ENCODE results near the gene TXN.

TXN gene

GRCh38 chr9:110287289-110287680, 31.0 kb upstream of the TXN start:
- no peak for TF ChIP-seq CTCF (IDR thresholded peaks at IDR 0.05)

- TF ChIP-seq CTCF (IDR thresholded peaks at IDR 0.05): no peak
These were observed 28.0 kb upstream of the TXN start for GRCh38 chr9:110284211-110284844.

- TF ChIP-seq CTCF (IDR thresholded peaks at IDR 0.05): no peak
These were observed 27.4 kb upstream of the TXN start for GRCh38 chr9:110283751-110284150.

GRCh38 chr9:110282739-110283081, 26.4 kb upstream of the TXN start:
- no peak for TF ChIP-seq CTCF (IDR thresholded peaks at IDR 0.05)

GRCh38 chr9:110282018-110282738, 25.9 kb upstream of the TXN start:
- TF ChIP-seq CTCF (IDR thresholded peaks at IDR 0.05): no peak

- no peak for TF ChIP-seq CTCF (IDR thresholded peaks at IDR 0.05)
These were observed 21.9 kb upstream of the TXN start for GRCh38 chr9:110278080-110278707.

- no peak for TF ChIP-seq CTCF (IDR thresholded peaks at IDR 0.05)
These were observed 20.5 kb upstream of the TXN start for GRCh38 chr9:110276781-110277180.

Data from LNCAP (cell line).